Measurements from ENCODE around the gene WDR73.

DNA sequence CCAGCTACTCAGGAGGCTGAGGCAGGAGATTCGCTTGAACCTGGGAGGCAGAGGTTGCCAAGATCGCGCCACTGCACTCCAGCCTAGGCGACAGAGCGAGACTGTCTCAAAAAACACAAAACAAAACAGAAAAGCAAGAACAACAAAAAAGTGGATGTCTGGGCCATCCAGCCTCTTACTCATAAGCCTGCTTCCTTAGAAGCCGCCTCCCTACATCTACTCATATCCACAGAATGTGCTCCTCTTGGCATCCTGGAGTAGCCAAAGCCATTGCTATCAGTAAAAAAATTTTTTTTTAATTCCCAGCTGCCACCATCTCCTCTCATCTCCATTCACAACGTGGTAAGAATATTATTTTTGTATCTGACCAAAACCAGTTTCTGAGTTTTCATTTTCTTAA is 42.5 kb downstream of the WDR73 start:
- no peak for TF ChIP-seq POLR2AphosphoS5 (IDR thresholded peaks at IDR 0.05; ENCODE audit: borderline replicate concordance, low read depth, low read length)
- TF ChIP-seq EZH2 (IDR thresholded peaks at IDR 0.05) = no peak
